ENCODE measurements around the gene KCNA5. TPM values are rescaled to one million over a fixed set of nuclear protein-coding genes. Genes with fewer than 3 reads are reported as not detected.

KCNA5 gene
- total and polyA plus RNA-seq, 2 donors (not counting 1 experiment from before 2014, with no cell fraction given), result 0.20 to 0.72 TPM

DNA sequence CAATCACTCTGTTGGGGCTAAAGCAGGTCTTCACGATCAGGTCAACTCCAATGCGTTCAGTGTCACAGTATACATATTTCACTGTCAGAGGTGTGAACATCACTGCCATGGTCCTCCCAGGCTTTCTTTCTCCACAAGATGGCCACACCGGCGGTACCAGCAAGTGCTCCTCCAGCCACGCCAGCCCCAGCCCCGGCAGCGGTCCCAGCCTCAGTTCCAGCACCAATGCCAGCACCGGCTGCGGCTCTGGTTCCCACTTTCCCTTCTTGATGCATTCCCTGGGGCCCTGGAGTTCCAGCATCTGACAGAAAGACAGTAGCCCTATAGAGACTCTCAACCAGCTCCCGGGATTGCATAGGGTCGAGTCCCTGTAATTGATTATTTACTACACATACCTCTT lies 10.9 kb upstream of the KCNA5 start:
- Mint-ChIP-seq H3K27me3 (peaks cover 21% of the 10 kb centered on the region), H3K9me3 (ENCODE audit: insufficient read depth) (no peaks in the 10 kb centered on the region), H3K4me1 (no peaks in the 10 kb centered on the region), H3K4me3 (no peak overlapping the region), H3K27ac (no peak overlapping the region)
- Histone ChIP-seq H3K4me2 (replicated peaks; ENCODE audit: low read depth, low read length, poor library complexity, severe bottlenecking) (no peak overlapping the region), H3K27ac (ENCODE audit: low read length in 2 of 2) (no peak overlapping the region), H3K9me3 (ENCODE audit: control extremely low read depth in 1 of 3, control insufficient read depth in 2 of 3, insufficient read depth in 1 of 3, low read length in 2 of 3) (no peaks in the 10 kb centered on the region), H2AFZ (ENCODE audit: insufficient read depth, low read depth, low read length, poor library complexity, severe bottlenecking) (no peak overlapping the region), H3K79me2 (ENCODE audit: control insufficient read depth, insufficient read depth, low read length) (no peaks in the 10 kb centered on the region), H3K9ac (ENCODE audit: low read length) (no peak overlapping the region), H3K36me3 (replicated peaks in 1 of 2; ENCODE audit: control extremely low read depth in 1 of 2, control insufficient read depth in 1 of 2, extremely low read depth in 1 of 2, insufficient read depth in 2 of 2, low read length in 1 of 2) (no peaks in the 10 kb centered on the region), H3K4me1 (ENCODE audit: control insufficient read depth in 2 of 2, insufficient read depth in 2 of 2, low read length in 2 of 2) (no peaks in the 10 kb centered on the region), H4K20me1 (ENCODE audit: control insufficient read depth, insufficient read depth, low read length, poor library complexity, severe bottlenecking) (no peaks in the 10 kb centered on the region), H3K4me3 (ENCODE audit: control extremely low read depth in 1 of 5, extremely low read depth in 1 of 5, insufficient read depth in 1 of 5, low read depth in 2 of 5, low read length in 4 of 5) (no peak overlapping the region), H3K27me3 (replicated peaks in 1 of 4; ENCODE audit: control extremely low read depth in 1 of 4, control insufficient read depth in 3 of 4, insufficient read depth in 4 of 4, low read length in 3 of 4) (peaks cover 0 to 5% (median 0%) of the 10 kb centered on the region in 4 experiments)
- 95% methylated on average over 11 of the region's 11 CpGs for WGBS (ENCODE audit: insufficient coverage)
- intact Hi-C loops (cut with micrococcal nuclease), result no loop called here
- TF ChIP-seq EZH2 (IDR thresholded peaks at IDR 0.05; ENCODE audit: borderline replicate concordance, insufficient read depth, low read depth, low read length, poor library complexity, severe bottlenecking), result no peak
- TF ChIP-seq, protein P1, sequence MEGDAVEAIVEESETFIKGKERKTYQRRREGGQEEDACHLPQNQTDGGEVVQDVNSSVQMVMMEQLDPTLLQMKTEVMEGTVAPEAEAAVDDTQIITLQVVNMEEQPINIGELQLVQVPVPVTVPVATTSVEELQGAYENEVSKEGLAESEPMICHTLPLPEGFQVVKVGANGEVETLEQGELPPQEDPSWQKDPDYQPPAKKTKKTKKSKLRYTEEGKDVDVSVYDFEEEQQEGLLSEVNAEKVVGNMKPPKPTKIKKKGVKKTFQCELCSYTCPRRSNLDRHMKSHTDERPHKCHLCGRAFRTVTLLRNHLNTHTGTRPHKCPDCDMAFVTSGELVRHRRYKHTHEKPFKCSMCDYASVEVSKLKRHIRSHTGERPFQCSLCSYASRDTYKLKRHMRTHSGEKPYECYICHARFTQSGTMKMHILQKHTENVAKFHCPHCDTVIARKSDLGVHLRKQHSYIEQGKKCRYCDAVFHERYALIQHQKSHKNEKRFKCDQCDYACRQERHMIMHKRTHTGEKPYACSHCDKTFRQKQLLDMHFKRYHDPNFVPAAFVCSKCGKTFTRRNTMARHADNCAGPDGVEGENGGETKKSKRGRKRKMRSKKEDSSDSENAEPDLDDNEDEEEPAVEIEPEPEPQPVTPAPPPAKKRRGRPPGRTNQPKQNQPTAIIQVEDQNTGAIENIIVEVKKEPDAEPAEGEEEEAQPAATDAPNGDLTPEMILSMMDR (IDR thresholded peaks at IDR 0.05), result no peak
- no peak for ATAC-seq (ENCODE audit: low read depth)
- POLR2A ChIA-PET, result no interaction called here
- CTCF ChIA-PET, result interaction anchor here (1.2 to 2.9 kb wide), 4 partner anchors 11 to 53 kb away, joined by 3 to 13 read pairs (median 12); no protein-coding TSS in a partner anchor
- no peak for DNase-seq

- H3K36me3 ChIP-seq (replicated peaks in 1 of 2; ENCODE audit: control extremely low read depth in 1 of 2, control insufficient read depth in 1 of 2, extremely low read depth in 1 of 2, insufficient read depth in 2 of 2, low read length in 1 of 2), result no peaks in the 10 kb centered on the region
- intact Hi-C loops (cut with micrococcal nuclease), result no loop called here
- no peak overlapping the region for H3K4me2 ChIP-seq (replicated peaks; ENCODE audit: low read depth, low read length, poor library complexity, severe bottlenecking)
- H3K27ac ChIP-seq (ENCODE audit: low read length in 2 of 2), result no peak overlapping the region
- H3K4me1 Mint-ChIP-seq, result no peaks in the 10 kb centered on the region
- no CpG with 5 or more reads among the region's 1 CpG for WGBS (ENCODE audit: insufficient coverage)
- TF ChIP-seq EZH2 (IDR thresholded peaks at IDR 0.05; ENCODE audit: borderline replicate concordance, insufficient read depth, low read depth, low read length, poor library complexity, severe bottlenecking), result no peak
- TF ChIP-seq, protein P1 (IDR thresholded peaks at IDR 0.05), result no peak
- no peak for ATAC-seq (ENCODE audit: low read depth)
- peaks cover 0 to 5% (median 0%) of the 10 kb centered on the region in 4 experiments for H3K27me3 ChIP-seq (replicated peaks in 1 of 4; ENCODE audit: control extremely low read depth in 1 of 4, control insufficient read depth in 3 of 4, insufficient read depth in 4 of 4, low read length in 3 of 4)
- H3K27me3 Mint-ChIP-seq, result peaks cover 22% of the 10 kb centered on the region
- no peak overlapping the region for H3K4me3 ChIP-seq (ENCODE audit: control extremely low read depth in 1 of 5, extremely low read depth in 1 of 5, insufficient read depth in 1 of 5, low read depth in 2 of 5, low read length in 4 of 5)
- no peaks in the 10 kb centered on the region for H3K9me3 Mint-ChIP-seq (ENCODE audit: insufficient read depth)
- no peaks in the 10 kb centered on the region for H3K79me2 ChIP-seq (ENCODE audit: control insufficient read depth, insufficient read depth, low read length)
- H2AFZ ChIP-seq (ENCODE audit: insufficient read depth, low read depth, low read length, poor library complexity, severe bottlenecking), result no peak overlapping the region
- H4K20me1 ChIP-seq (ENCODE audit: control insufficient read depth, insufficient read depth, low read length, poor library complexity, severe bottlenecking), result no peaks in the 10 kb centered on the region
- ChIA-PET CTCF (interaction anchor here (1.3 to 2.6 kb wide), 3 partner anchors 8 to 50 kb away, joined by 3 to 13 read pairs (median 10); no protein-coding TSS in a partner anchor), POLR2A (no interaction called here)
- no peak overlapping the region for H3K4me3 Mint-ChIP-seq
- no peak for DNase-seq
- H3K9me3 ChIP-seq (ENCODE audit: control extremely low read depth in 1 of 3, control insufficient read depth in 2 of 3, insufficient read depth in 1 of 3, low read length in 2 of 3), result no peaks in the 10 kb centered on the region
- no peak overlapping the region for H3K27ac Mint-ChIP-seq
- H3K4me1 ChIP-seq (ENCODE audit: control insufficient read depth in 2 of 2, insufficient read depth in 2 of 2, low read length in 2 of 2), result no peaks in the 10 kb centered on the region
- H3K9ac ChIP-seq (ENCODE audit: low read length), result no peak overlapping the region
Observed at GRCh38 chr12:5033883-5034282, 9.8 kb upstream of the KCNA5 start.

Data from B cell (primary cell).